B cell (primary cell): ENCODE results near the gene IL12RB1. TPM values are rescaled to one million over a fixed set of nuclear protein-coding genes. Genes with fewer than 3 reads are reported as not detected.

Source experiments
- ATAC-seq: fragments of 200-7000 bp; cut with Tn5 transposase; one replicate; pipeline ENCODE4 v1.10.0; 2021; ENCODE audit warnings: low read depth, mild to moderate bottlenecking, moderate number of reproducible peaks, moderate library complexity
- CTCF ChIA-PET: fragments of 350-600 bp; sonication (Branson Sonifier 250); formaldehyde crosslinking; loops from one replicate; lab custom pipeline; 2021; ENCODE audit warnings: antibody characterized with exemption, inconsistent platforms; lab: Charles Lee
- POLR2A ChIA-PET: fragments of 350-600 bp; sonication (Branson Sonifier 250); formaldehyde crosslinking; loops from one replicate; lab custom pipeline; 2021; ENCODE audit warnings: antibody characterized with exemption; lab: Charles Lee
- DNase-seq: peaks from one replicate; pipeline ENCODE4 v3.0.0; 2013
- H2AFZ ChIP-seq: 2 replicates; pipeline ENCODE4 v1.6.1; 2012; ENCODE audit warnings: mild to moderate bottlenecking, low read depth, low read length; ENCODE audit not compliant: insufficient read depth, poor library complexity, severe bottlenecking
- H3K27ac ChIP-seq, 2 donors: 1 replicate in 1 of 2; 2 replicates in 1 of 2; pipeline ENCODE4 v1.5.1; 2012 to 2013; ENCODE audit warnings: low read length in 2 of 2, mild to moderate bottlenecking in 2 of 2, moderate library complexity in 1 of 2
- H3K27me3 ChIP-seq, 4 experiments: fragments of 200-600 bp in 1 of 4; sonication (generic) in 1 of 4; replicated peaks in 1 of 4; 1 replicate in 2 of 4; 2 replicates in 2 of 4; pipeline versions ENCODE4 v1.6.1 to v1.7.0; 2013 to 2016; ENCODE audit warnings: low read length in 3 of 4, mild to moderate bottlenecking in 2 of 4, mixed read lengths in 1 of 4, moderate library complexity in 1 of 4; ENCODE audit not compliant: insufficient read depth in 4 of 4, control insufficient read depth in 3 of 4; ENCODE audit errors: control extremely low read depth in 1 of 4
- H3K36me3 ChIP-seq, 2 experiments: replicated peaks in 1 of 2; 1 replicate in 1 of 2; 2 replicates in 1 of 2; pipeline versions ENCODE4 v1.6.1 to v1.7.1; 2013; ENCODE audit warnings: low read length in 1 of 2; ENCODE audit not compliant: insufficient read depth in 2 of 2, control insufficient read depth in 1 of 2; ENCODE audit errors: control extremely low read depth in 1 of 2, extremely low read depth in 1 of 2
- H3K4me1 ChIP-seq, 2 donors: fragments of 200-600 bp in 1 of 2; sonication (generic) in 1 of 2; 1 replicate in 1 of 2; 2 replicates in 1 of 2; pipeline versions ENCODE4 v1.5.1 to v1.6.1; 2013 to 2017; ENCODE audit warnings: low read length in 2 of 2; ENCODE audit not compliant: control insufficient read depth in 2 of 2, insufficient read depth in 2 of 2
- H3K4me2 ChIP-seq: replicated peaks from 2 replicates; pipeline ENCODE3; 2012; ENCODE audit warnings: mild to moderate bottlenecking, low read depth, low read length; ENCODE audit not compliant: poor library complexity, severe bottlenecking
- H3K4me3 ChIP-seq, 5 experiments: fragments of 200-600 bp in 1 of 5; sonication (generic) in 1 of 5; 1 replicate in 3 of 5; 2 replicates in 2 of 5; pipeline versions ENCODE4 v1.5.1 to v1.7.0; 2011 to 2016; ENCODE audit warnings: low read length in 4 of 5, mild to moderate bottlenecking in 4 of 5, low read depth in 2 of 5, control low read depth in 1 of 5, moderate library complexity in 1 of 5; ENCODE audit not compliant: insufficient read depth in 1 of 5; ENCODE audit errors: control extremely low read depth in 1 of 5, extremely low read depth in 1 of 5
- H3K79me2 ChIP-seq: fragments of 200-600 bp; sonication (generic); one replicate; pipeline ENCODE4 v1.6.0; 2016; ENCODE audit warnings: low read length; ENCODE audit not compliant: control insufficient read depth, insufficient read depth
- H3K9ac ChIP-seq: fragments of 200-600 bp; sonication (generic); 2 replicates; pipeline ENCODE4 v1.6.1; 2017; ENCODE audit warnings: mild to moderate bottlenecking, low read length, moderate library complexity
- H3K9me3 ChIP-seq, 3 donors: one replicate each; pipeline versions ENCODE4 v1.6.1 to v1.7.1; 2013; ENCODE audit warnings: low read length in 2 of 3; ENCODE audit not compliant: control insufficient read depth in 2 of 3, insufficient read depth in 1 of 3; ENCODE audit errors: control extremely low read depth in 1 of 3
- H4K20me1 ChIP-seq: 2 replicates; pipeline ENCODE4 v1.6.0; 2012; ENCODE audit warnings: mild to moderate bottlenecking, low read length; ENCODE audit not compliant: insufficient read depth, control insufficient read depth, poor library complexity, severe bottlenecking
- H3K27ac Mint-ChIP-seq: one replicate; pipeline ENCODE4 v1.8.0; 2021; ENCODE audit warnings: mixed read lengths
- H3K27me3 Mint-ChIP-seq: one replicate; pipeline ENCODE4 v1.8.0; 2021; ENCODE audit warnings: mixed read lengths
- H3K4me1 Mint-ChIP-seq: one replicate; pipeline ENCODE4 v1.8.0; 2021; ENCODE audit warnings: mixed read lengths
- H3K4me3 Mint-ChIP-seq: one replicate; pipeline ENCODE4 v1.8.0; 2021; ENCODE audit warnings: mixed read lengths
- H3K9me3 Mint-ChIP-seq: one replicate; pipeline ENCODE4 v1.8.0; 2022; ENCODE audit warnings: mixed read lengths; ENCODE audit not compliant: insufficient read depth
- EZH2 ChIP-seq: IDR thresholded peaks from 2 replicates; pipeline ENCODE4 v1.6.1; 2012; ENCODE audit warnings: borderline replicate concordance, low read depth, mild to moderate bottlenecking, moderate library complexity, low read length; ENCODE audit not compliant: insufficient read depth, poor library complexity, severe bottlenecking
- WGBS: methylation state at CpG from one replicate; pipeline ENCODE4 v1.1.5; 2013; ENCODE audit warnings: missing lambda C conversion rate; ENCODE audit not compliant: insufficient coverage; 5-methylcytosine and 5-hydroxymethylcytosine counted together
- intact Hi-C: fragments of 100-400 bp; cut with micrococcal nuclease; formaldehyde crosslinking; loops from one replicate; pipeline ENCODE4 v1.10.0; 2022
- polyA plus RNA-seq: library from polyadenylated mRNA; depleted of rRNA; stranded (reverse); fragments of >200 nt; gene quantifications from 2 replicates; pipeline ENCODE4 v1.2.3, GENCODE V29; 2012
- total RNA-seq, 2 donors: library from RNA; stranded (reverse); fragments of 120-200 nt in 1 of 2; gene quantifications; 1 replicate in 1 of 2; 2 replicates in 1 of 2; pipeline versions ENCODE4 v1.2.3 to v1.2.4, GENCODE V29; 2013 to 2022
- TF ChIP-seq, protein P1 (sequence below): fragments of 200-600 bp; IDR thresholded peaks from one replicate; pipeline ENCODE4 v1.8.0; 2022; ENCODE audit warnings: antibody characterized with exemption, mild to moderate bottlenecking

The IL12RB1 gene
- total and polyA plus RNA-seq, 2 donors (not counting 1 experiment from before 2014, with no cell fraction given), result 18.8 to 24.5 TPM

DNA sequence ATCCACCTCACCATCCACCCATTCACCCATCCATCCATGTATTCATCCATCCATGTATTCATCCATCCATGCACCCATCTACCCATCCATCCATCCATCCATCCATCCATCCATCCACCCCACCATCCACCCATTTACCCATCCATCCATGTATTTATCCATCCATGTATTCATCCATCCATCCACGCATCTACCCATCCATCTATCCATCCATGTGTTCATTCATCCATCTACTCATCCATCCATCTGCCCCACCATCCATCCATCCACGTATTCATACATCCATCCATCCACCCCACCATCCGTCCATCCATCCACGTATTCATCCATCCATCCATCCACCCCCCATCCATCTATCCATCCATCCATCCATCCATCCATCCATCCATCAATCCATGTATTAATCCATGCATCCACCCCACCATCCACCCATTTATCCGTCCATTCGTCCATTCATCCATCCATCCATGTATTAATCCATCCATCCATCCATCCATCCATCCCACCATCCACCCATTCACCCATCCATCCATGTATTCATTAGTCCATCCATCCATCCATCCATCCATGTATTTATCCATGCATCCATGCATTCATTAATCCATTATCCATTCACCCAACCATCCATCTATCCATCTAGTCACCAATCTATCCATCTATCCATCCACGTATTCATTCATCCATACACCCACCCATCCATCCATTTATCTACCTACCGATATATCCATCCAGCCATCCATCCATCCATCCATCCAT, 2.6 kb downstream of the IL12RB1 start:
- no peak overlapping the region for H3K4me2 ChIP-seq
- POLR2A ChIA-PET, result no interaction called here
- no peaks in the 10 kb centered on the region for H3K27me3 ChIP-seq
- Mint-ChIP-seq H3K9me3 (peaks cover 8% of the 10 kb centered on the region), H3K4me1 (peaks cover 32% of the 10 kb centered on the region), H3K27ac (no peak overlapping the region), H3K27me3 (no peaks in the 10 kb centered on the region), H3K4me3 (no peak overlapping the region)
- H3K27ac ChIP-seq, result no peak overlapping the region
- no peak overlapping the region for H3K4me3 ChIP-seq
- intact Hi-C loops, result no loop called here
- ATAC-seq, result no peak
- no peak for DNase-seq
- H3K4me1 ChIP-seq, result peaks cover 22 to 34% of the 10 kb centered on the region in 2 donors
- CTCF ChIA-PET, result no interaction called here
- H4K20me1 ChIP-seq, result no peaks in the 10 kb centered on the region
- no peaks in the 10 kb centered on the region for H3K9me3 ChIP-seq
- H3K79me2 ChIP-seq, result peaks cover 24% of the 10 kb centered on the region
- H3K36me3 ChIP-seq, result no peaks in the 10 kb centered on the region
- no peak overlapping the region for H3K9ac ChIP-seq
- H2AFZ ChIP-seq, result no peak overlapping the region
- WGBS, result 90% methylated on average over 8 of the region's 8 CpGs
- TF ChIP-seq, protein P1, sequence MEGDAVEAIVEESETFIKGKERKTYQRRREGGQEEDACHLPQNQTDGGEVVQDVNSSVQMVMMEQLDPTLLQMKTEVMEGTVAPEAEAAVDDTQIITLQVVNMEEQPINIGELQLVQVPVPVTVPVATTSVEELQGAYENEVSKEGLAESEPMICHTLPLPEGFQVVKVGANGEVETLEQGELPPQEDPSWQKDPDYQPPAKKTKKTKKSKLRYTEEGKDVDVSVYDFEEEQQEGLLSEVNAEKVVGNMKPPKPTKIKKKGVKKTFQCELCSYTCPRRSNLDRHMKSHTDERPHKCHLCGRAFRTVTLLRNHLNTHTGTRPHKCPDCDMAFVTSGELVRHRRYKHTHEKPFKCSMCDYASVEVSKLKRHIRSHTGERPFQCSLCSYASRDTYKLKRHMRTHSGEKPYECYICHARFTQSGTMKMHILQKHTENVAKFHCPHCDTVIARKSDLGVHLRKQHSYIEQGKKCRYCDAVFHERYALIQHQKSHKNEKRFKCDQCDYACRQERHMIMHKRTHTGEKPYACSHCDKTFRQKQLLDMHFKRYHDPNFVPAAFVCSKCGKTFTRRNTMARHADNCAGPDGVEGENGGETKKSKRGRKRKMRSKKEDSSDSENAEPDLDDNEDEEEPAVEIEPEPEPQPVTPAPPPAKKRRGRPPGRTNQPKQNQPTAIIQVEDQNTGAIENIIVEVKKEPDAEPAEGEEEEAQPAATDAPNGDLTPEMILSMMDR, result no peak
- no peak for TF ChIP-seq EZH2

DNA sequence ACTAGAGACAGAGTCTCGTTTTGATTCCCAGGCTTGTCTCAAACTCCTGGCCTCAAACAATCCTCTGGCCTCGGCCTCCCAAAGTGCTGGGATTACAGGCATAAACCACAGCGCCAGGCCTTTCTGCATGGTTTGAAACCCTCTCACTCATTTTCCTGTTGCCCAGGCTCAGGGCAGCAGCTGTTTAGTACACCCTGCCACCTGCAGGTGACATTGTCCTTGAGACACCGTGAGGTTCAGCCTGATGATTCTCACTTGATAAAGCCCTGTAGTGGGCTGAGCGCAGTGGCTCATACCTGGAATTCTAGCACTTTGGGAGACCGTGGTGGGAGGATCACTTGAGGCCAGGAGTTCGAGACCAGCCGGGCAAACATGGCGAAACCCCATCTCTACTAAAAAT, 12.5 kb downstream of the IL12RB1 start:
- POLR2A ChIA-PET, result no interaction called here
- H4K20me1 ChIP-seq, result no peaks in the 10 kb centered on the region
- H3K36me3 ChIP-seq, result peaks cover 0 to 22% of the 10 kb centered on the region in 2 experiments
- no peak for ATAC-seq
- H2AFZ ChIP-seq, result no peak overlapping the region
- DNase-seq, result no peak
- Mint-ChIP-seq H3K27me3 (no peaks in the 10 kb centered on the region), H3K27ac (no peak overlapping the region), H3K4me1 (no peaks in the 10 kb centered on the region), H3K9me3 (no peaks in the 10 kb centered on the region), H3K4me3 (no peak overlapping the region)
- H3K79me2 ChIP-seq, result no peaks in the 10 kb centered on the region
- no peaks in the 10 kb centered on the region for H3K9me3 ChIP-seq
- WGBS, result 84% methylated on average over 6 of the region's 9 CpGs
- no peaks in the 10 kb centered on the region for H3K4me1 ChIP-seq
- H3K9ac ChIP-seq, result no peak overlapping the region
- intact Hi-C loops, result no loop called here
- no peak overlapping the region for H3K4me2 ChIP-seq
- TF ChIP-seq EZH2, result no peak
- TF ChIP-seq, protein P1, result no peak
- H3K27me3 ChIP-seq, result no peaks in the 10 kb centered on the region
- no peak overlapping the region for H3K27ac ChIP-seq
- no peak overlapping the region for H3K4me3 ChIP-seq
- CTCF ChIA-PET, result interaction anchor here (0.7 to 1.4 kb wide), 2 partner anchors 17 to 136 kb away, joined by 3 to 4 read pairs; no protein-coding TSS in a partner anchor
